ENCODE measurements around the gene FN3K.

FN3K gene

GRCh38 chr17:82694647-82695046 lies 40.8 kb upstream of the FN3K start:
- Histone ChIP-seq H3K9me2 (replicated peaks; ENCODE audit: control insufficient read depth, low read length) (no peaks in the 10 kb centered on the region), H3F3A (ENCODE audit: control insufficient read depth, insufficient read depth) (no peaks in the 10 kb centered on the region), H3K4me1 (ENCODE audit: control insufficient read depth, low read length) (peaks cover 4% of the 10 kb centered on the region; the same call in 1 of the 2 replicates), H3K9me3 (ENCODE audit: control insufficient read depth, insufficient read depth, low read length) (peaks cover 9% of the 10 kb centered on the region), H3K27ac (ENCODE audit: low read depth, low read length) (no peak overlapping the region), H3K4me2 (ENCODE audit: low read length) (no peak overlapping the region), H3K4me3 (ENCODE audit: low read length) (no peak overlapping the region), H3K79me2 (ENCODE audit: control insufficient read depth, low read length) (no peaks in the 10 kb centered on the region), H4K20me1 (ENCODE audit: control insufficient read depth, insufficient read depth, low read depth, low read length) (no peaks in the 10 kb centered on the region), H3K27me3 (ENCODE audit: control insufficient read depth, low read length) (no peaks in the 10 kb centered on the region), H3K36me3 (ENCODE audit: control insufficient read depth, low read length) (no peaks in the 10 kb centered on the region)
- TF ChIP-seq CTCF (IDR thresholded peaks at IDR 0.05; ENCODE audit: low read depth, low read length, poor library complexity, severe bottlenecking) = no peak
- no peak for TF ChIP-seq EZH2phosphoT487 (IDR thresholded peaks at IDR 0.05; ENCODE audit: borderline replicate concordance, low read length)

- Histone ChIP-seq H3K4me2 (ENCODE audit: low read length) (no peak overlapping the region), H4K20me1 (ENCODE audit: control insufficient read depth, insufficient read depth, low read depth, low read length) (no peaks in the 10 kb centered on the region), H3K9me3 (ENCODE audit: control insufficient read depth, insufficient read depth, low read length) (peaks cover 9% of the 10 kb centered on the region), H3K27me3 (ENCODE audit: control insufficient read depth, low read length) (no peaks in the 10 kb centered on the region), H3K79me2 (ENCODE audit: control insufficient read depth, low read length) (no peaks in the 10 kb centered on the region), H3K9me2 (replicated peaks; ENCODE audit: control insufficient read depth, low read length) (no peaks in the 10 kb centered on the region), H3K4me1 (ENCODE audit: control insufficient read depth, low read length) (peaks cover 4% of the 10 kb centered on the region; the same call in 1 of the 2 replicates), H3K27ac (ENCODE audit: low read depth, low read length) (no peak overlapping the region), H3K4me3 (ENCODE audit: low read length) (no peak overlapping the region), H3F3A (ENCODE audit: control insufficient read depth, insufficient read depth) (no peaks in the 10 kb centered on the region), H3K36me3 (ENCODE audit: control insufficient read depth, low read length) (no peaks in the 10 kb centered on the region)
- no peak for TF ChIP-seq CTCF (IDR thresholded peaks at IDR 0.05; ENCODE audit: low read depth, low read length, poor library complexity, severe bottlenecking)
- TF ChIP-seq EZH2phosphoT487 (IDR thresholded peaks at IDR 0.05; ENCODE audit: borderline replicate concordance, low read length) = no peak
Observed at GRCh38 chr17:82696259-82696658, 39.2 kb upstream of the FN3K start.

- H3K27me3 ChIP-seq (ENCODE audit: control insufficient read depth, low read length) = no peaks in the 10 kb centered on the region
- H3K79me2 ChIP-seq (ENCODE audit: control insufficient read depth, low read length) = no peaks in the 10 kb centered on the region
- H3K4me2 ChIP-seq (ENCODE audit: low read length) = no peak overlapping the region
- no peaks in the 10 kb centered on the region for H3F3A ChIP-seq (ENCODE audit: control insufficient read depth, insufficient read depth)
- H3K36me3 ChIP-seq (ENCODE audit: control insufficient read depth, low read length) = no peaks in the 10 kb centered on the region
- H4K20me1 ChIP-seq (ENCODE audit: control insufficient read depth, insufficient read depth, low read depth, low read length) = no peaks in the 10 kb centered on the region
- H3K9me2 ChIP-seq (replicated peaks; ENCODE audit: control insufficient read depth, low read length) = no peaks in the 10 kb centered on the region
- peaks cover 4% of the 10 kb centered on the region; the same call in 1 of the 2 replicates for H3K4me1 ChIP-seq (ENCODE audit: control insufficient read depth, low read length)
- TF ChIP-seq CTCF (IDR thresholded peaks at IDR 0.05; ENCODE audit: low read depth, low read length, poor library complexity, severe bottlenecking) = no peak
- no peak for TF ChIP-seq EZH2phosphoT487 (IDR thresholded peaks at IDR 0.05; ENCODE audit: borderline replicate concordance, low read length)
- H3K27ac ChIP-seq (ENCODE audit: low read depth, low read length) = no peak overlapping the region
- H3K9me3 ChIP-seq (ENCODE audit: control insufficient read depth, insufficient read depth, low read length) = peaks cover 9% of the 10 kb centered on the region
- H3K4me3 ChIP-seq (ENCODE audit: low read length) = no peak overlapping the region
Observed at GRCh38 chr17:82696916-82697807, 38.3 kb upstream of the FN3K start.
